Measurements from ENCODE around the gene FBXO11.

DNA sequence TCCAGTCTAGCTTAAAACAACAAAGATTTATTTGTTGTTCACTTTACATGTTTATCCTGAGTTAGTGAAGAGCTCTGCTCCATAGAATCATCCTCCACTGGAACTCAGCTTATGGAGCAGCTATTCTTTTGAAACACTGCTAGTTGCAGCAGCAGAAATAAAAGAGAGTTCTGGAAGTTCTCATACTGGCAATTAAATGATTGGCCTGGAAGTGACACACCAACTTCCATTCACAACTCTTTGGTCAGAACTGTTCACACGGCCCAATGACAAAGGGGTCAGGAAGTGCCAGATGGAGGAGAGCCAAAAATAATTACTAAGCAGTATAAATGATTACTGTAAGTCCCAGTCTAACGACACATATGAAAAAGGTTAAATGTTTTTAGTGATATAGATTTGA is 39.1 kb downstream of the FBXO11 start:
- TF ChIP-seq, protein P1, sequence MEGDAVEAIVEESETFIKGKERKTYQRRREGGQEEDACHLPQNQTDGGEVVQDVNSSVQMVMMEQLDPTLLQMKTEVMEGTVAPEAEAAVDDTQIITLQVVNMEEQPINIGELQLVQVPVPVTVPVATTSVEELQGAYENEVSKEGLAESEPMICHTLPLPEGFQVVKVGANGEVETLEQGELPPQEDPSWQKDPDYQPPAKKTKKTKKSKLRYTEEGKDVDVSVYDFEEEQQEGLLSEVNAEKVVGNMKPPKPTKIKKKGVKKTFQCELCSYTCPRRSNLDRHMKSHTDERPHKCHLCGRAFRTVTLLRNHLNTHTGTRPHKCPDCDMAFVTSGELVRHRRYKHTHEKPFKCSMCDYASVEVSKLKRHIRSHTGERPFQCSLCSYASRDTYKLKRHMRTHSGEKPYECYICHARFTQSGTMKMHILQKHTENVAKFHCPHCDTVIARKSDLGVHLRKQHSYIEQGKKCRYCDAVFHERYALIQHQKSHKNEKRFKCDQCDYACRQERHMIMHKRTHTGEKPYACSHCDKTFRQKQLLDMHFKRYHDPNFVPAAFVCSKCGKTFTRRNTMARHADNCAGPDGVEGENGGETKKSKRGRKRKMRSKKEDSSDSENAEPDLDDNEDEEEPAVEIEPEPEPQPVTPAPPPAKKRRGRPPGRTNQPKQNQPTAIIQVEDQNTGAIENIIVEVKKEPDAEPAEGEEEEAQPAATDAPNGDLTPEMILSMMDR (IDR thresholded peaks at IDR 0.05): no peak
- TF ChIP-seq POLR2A (IDR thresholded peaks at IDR 0.05): no peak

Measured in Peyer's patch (tissue), 4 donors.